ENCODE data around the gene SPTBN1. TPM values are rescaled to one million over a fixed set of nuclear protein-coding genes. Genes with fewer than 3 reads are reported as not detected.

Gene SPTBN1
- total and polyA plus RNA-seq, 2 donors (not counting 3 experiments of a cell fraction or from before 2014, with no cell fraction given) = 63.3 to 320 TPM

DNA sequence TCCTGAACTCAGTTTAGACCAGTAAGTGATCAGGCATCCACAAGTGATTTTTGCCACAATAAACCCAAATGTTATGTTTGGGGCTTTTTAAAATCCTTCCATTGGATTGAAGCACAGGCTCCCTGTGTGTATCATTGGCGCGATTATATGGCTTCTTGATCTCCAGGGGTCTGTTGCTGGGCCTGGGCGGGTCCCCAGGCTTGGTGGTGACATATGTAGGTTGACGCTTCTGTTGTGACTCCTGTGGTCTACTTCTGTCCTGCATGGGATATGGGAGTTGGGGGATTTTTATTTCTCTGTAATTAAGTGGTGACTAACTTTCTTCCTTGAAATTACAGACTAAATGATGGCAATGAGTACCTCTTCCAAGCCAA lies 211.1 kb downstream of the SPTBN1 start:
- Histone ChIP-seq H3K9ac (replicated peaks; ENCODE audit: extremely low read depth, insufficient read depth, low read length) (no peak overlapping the region), H3K79me2 (ENCODE audit: control insufficient read depth, insufficient read depth, low read length) (no peaks in the 10 kb centered on the region), H3K27me3 (ENCODE audit: control insufficient read depth in 2 of 2, insufficient read depth in 2 of 2, low read length in 2 of 2) (no peaks in the 10 kb centered on the region), H3K36me3 (ENCODE audit: control insufficient read depth in 2 of 2, extremely low read depth in 1 of 2, insufficient read depth in 2 of 2, low read length in 2 of 2) (peaks cover 47 to 52% of the 10 kb centered on the region in 2 experiments), H4K20me1 (replicated peaks; ENCODE audit: control insufficient read depth, extremely low read depth, insufficient read depth, low read length) (no peaks in the 10 kb centered on the region), H2AFZ (ENCODE audit: low read depth, low read length) (no peak overlapping the region), H3K27ac (ENCODE audit: insufficient read depth, low read depth, low read length) (no peak overlapping the region), H3K9me3 (replicated peaks; ENCODE audit: control insufficient read depth, insufficient read depth, low read length) (no peaks in the 10 kb centered on the region), H3K4me3 (replicated peaks in 1 of 3; ENCODE audit: insufficient read depth in 1 of 3, low read depth in 1 of 3, low read length in 3 of 3) (no peak overlapping the region), H3K4me1 (ENCODE audit: control insufficient read depth, extremely low read depth, insufficient read depth, low read length) (peaks cover 16% of the 10 kb centered on the region), H3K9me1 (replicated peaks; ENCODE audit: control insufficient read depth, extremely low read depth, insufficient read depth, low read length) (no peaks in the 10 kb centered on the region), H3K4me2 (ENCODE audit: insufficient read depth, low read length) (no peak overlapping the region)
- TF ChIP-seq EZH2 (IDR thresholded peaks at IDR 0.05; ENCODE audit: borderline replicate concordance, low read depth, low read length, severe bottlenecking) (no peak), MYC (IDR thresholded peaks at IDR 0.05; ENCODE audit: low read depth, low read length) (no peak), FOS (IDR thresholded peaks at IDR 0.05; ENCODE audit: borderline replicate concordance, insufficient read depth, low read length) (no peak), POLR2A (IDR thresholded peaks at IDR 0.05; ENCODE audit: low read depth, low read length) (no peak), JUN (IDR thresholded peaks at IDR 0.05; ENCODE audit: borderline replicate concordance, insufficient read depth, insufficient read length, low read depth) (no peak), GATA2 (IDR thresholded peaks at IDR 0.05; ENCODE audit: insufficient read depth, insufficient read length, low read depth, low read length) (no peak), POLR2AphosphoS5 (IDR thresholded peaks at IDR 0.05; ENCODE audit: insufficient read depth, low read depth, low read length) (no peak)
- TF ChIP-seq, protein P1, sequence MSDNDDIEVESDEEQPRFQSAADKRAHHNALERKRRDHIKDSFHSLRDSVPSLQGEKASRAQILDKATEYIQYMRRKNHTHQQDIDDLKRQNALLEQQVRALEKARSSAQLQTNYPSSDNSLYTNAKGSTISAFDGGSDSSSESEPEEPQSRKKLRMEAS (IDR thresholded peaks at IDR 0.05; ENCODE audit: insufficient read depth, insufficient read length) = no peak
- TF ChIP-seq, protein P2, sequence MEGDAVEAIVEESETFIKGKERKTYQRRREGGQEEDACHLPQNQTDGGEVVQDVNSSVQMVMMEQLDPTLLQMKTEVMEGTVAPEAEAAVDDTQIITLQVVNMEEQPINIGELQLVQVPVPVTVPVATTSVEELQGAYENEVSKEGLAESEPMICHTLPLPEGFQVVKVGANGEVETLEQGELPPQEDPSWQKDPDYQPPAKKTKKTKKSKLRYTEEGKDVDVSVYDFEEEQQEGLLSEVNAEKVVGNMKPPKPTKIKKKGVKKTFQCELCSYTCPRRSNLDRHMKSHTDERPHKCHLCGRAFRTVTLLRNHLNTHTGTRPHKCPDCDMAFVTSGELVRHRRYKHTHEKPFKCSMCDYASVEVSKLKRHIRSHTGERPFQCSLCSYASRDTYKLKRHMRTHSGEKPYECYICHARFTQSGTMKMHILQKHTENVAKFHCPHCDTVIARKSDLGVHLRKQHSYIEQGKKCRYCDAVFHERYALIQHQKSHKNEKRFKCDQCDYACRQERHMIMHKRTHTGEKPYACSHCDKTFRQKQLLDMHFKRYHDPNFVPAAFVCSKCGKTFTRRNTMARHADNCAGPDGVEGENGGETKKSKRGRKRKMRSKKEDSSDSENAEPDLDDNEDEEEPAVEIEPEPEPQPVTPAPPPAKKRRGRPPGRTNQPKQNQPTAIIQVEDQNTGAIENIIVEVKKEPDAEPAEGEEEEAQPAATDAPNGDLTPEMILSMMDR (IDR thresholded peaks at IDR 0.05; ENCODE audit: extremely low read depth in 1 of 2, insufficient read depth in 1 of 2, low read depth in 1 of 2, low read length in 2 of 2) = no peak
- no peak for DNase-seq (ENCODE audit: low read depth, low spot score)
- no peak for FAIRE-seq
- CTCF ChIA-PET = interaction anchor here (1.2 to 5.2 kb wide), 11 partner anchors 9 to 560 kb away, joined by 3 to 295 read pairs (median 20); no protein-coding TSS in a partner anchor
- POLR2A ChIA-PET = no interaction called here
- no TSS peak for BruUV-seq (replicated peaks)
- dilution Hi-C loops (cut with MboI; ENCODE audit: extremely low pct_ligation_motif_present, low sequenced_read_pairs) (no loop called here), intact Hi-C loops (cut with micrococcal nuclease) (no loop called here)
